ENCODE results near the gene BMI1.
"Not testable (repeated sequence)": the region's sequence is repeated elsewhere in the genome, so short reads cannot be mapped to it uniquely, and the experiment has no call there.

BMI1 gene
- 39.6 to 41.9 reads per million in 2 donors for total RNA-seq

DNA sequence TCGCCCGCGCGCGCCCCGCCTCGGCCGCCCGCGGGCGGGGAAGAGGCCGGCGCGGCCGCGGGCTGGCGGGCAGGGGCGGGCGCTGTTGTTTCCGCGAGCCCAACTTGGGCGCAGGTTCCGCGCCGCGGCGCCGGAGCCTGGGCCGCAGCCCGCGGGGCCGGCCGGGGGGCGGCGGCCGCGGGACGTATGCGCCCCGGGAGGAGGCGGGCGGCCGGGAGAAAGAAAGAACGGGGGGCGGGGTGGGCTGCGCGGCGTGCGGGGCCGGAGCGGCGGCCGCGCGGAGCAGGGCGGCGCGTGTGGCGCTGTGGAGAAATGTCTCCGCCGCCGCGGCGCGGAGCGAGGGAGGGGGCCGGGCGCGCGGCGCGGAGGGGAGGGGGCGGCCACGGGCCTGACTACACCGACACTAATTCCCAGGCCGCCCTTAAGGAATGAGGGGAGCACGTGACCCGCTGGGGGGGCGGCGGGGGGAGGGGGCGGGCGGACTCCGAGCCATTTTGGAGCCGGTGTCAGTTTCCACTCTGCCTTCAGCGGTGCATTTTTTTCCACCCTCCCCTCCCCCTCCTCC lies at the start of gene BMI1:
Gene BMI1, plus strand, starts transcription at position 509 of the 565 bp plus-strand sequence. CDS start 5,351 bp downstream, outside the sequence.
- peak; percentile 56 for DNase-seq

DNA sequence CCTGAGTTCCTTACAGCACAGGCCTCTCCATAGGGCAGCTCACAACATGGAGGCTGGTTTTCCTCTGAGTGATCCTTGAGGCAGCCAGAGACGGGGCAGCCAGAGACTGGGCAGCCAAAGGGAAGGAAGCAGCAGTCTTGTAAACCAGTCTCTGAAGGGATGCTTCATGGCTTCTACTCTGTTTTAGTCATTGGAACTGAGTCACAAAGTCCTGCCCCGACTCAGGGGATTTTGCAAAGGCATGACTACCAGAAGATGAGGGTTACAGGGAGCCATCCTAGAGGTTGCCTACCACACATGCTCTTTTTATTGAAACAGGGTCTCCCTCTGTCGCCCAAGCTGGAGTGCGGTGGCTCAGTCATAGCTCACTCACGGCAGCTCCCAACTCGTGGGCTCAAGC lies 49.1 kb upstream of the BMI1 start:
- DNase-seq = no peak

DNA sequence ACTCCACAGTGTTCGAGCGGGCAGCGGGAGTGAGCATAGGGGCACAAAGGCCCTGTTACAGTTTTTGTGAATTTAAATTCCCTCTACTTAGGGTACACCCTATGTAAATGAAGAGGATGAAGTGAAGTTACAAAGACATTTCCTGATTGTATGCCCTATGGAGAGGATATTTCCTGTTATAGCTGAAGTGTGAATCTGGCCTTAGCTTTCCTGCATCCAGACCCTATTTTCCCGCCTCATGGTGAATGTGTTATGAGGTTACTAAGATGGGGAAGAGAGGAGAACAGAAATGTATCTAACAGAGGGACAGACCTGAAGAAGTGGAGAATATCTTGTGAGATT lies 42.5 kb upstream of the BMI1 start:
- DNase-seq = no peak

DNA sequence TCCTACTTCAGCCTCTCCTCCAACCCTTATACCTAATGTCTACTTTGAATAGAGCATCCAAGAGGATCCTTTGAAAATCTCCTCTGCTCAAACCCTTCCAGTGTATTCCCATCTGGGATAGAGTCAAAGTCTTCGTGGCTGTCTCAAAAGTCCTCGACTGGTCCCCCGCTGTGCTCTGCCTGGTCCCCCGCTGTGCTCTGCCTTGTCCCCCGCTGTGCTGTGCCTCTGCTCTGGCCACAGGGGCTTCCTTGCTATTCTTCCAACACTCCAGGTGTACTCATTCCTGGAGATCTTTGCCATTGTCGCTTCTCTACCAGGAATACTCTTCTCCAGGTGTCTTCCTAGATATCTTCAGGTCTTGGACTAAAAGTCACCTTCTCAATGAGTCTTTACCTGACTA lies 40.8 kb upstream of the BMI1 start:
- DNase-seq = no peak

GRCh38 chr10:22285130-22285529 lies 35.8 kb upstream of the BMI1 start:
- no peak for DNase-seq

DNA sequence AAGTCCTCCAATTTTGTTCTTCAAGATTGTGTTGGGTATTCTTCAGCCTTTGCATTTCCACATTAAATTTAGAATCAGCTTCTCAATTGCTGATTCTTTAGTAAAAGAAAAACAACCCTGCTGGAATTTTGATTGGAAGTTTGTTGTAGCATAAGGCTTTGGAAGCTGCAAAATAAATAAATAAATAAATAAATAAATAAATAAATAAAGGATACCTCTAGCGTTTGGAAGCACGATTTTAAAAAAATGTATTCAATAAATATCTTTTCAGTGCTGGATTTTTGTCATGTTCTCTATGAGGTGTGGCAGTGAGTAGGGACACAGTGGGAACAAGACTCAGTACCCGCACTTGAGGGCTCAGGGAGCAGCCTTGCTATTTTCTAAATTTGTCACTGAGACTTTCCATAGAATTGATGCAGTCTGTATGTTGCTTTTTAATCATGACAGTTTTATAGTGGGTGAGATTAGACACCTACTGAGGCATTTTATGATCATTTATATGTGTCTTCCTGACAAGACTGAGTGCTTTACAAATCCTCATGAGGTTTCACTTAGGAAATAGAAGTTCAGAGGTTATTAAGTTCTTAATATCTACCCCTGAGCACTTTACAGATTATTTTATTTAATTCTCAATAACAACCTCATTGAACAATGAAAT lies 27.0 kb upstream of the BMI1 start:
- DNase-seq = no peak

- no peak for DNase-seq
Observed at GRCh38 chr10:22294694-22295093, 26.2 kb upstream of the BMI1 start.

DNA sequence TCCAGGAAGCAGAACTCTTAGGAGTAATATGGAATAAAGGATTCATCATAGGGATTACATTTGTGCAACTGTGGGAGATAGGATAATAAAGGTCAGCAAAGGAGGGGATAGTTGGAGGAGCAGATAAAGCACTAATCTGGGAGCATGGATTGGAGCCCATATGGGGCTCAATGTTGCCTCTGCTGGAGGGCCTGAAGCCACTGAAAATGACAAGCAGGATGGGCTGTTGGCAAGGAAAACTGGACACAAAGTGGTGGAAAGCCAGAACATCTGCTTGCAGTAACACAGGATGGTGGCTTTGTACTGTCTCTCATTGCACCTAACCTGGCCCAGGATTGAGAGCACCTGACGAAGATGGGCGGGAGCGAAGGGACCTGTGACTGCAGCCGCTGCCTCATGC lies 19.7 kb upstream of the BMI1 start:
- no peak for DNase-seq

- DNase-seq = no peak
Observed at GRCh38 chr10:22303461-22303860, 17.4 kb upstream of the BMI1 start.

DNA sequence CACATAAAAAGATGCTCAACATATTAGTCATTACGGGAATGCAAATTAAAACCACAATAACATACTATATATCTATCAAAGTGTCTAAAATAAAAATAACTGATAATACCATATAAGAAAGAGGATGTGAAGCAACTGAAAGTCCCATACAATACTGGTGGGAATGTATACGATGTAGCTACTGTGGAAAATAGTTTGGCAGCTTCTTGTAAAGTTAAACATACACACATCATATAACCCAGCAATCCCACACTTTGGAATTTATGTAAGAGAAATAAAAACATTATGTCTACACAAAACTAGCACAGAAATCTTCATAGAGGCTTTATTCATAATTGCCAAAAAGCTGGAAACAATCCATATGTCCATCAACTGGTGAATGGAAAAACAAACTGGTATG lies 15.2 kb upstream of the BMI1 start:
- no peak for DNase-seq

DNA sequence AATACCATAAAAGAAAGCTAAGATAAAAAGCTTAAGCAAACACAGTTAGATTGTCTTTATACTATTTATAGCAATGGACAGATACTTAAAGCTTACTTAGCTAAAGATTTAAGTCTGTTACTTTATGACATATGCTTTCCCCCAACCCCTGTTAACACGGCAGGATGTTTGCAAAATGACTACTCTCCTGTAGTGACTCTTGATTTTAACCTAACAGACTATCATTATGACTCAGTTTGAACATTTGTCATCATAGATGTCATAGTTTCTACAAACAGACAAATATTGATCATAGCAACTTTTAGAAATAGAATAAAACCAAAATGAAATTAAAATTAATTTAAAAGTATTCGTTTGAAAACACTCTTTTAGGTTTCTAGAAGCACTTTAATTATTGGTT lies 12.5 kb upstream of the BMI1 start:
- no peak for DNase-seq

DNA sequence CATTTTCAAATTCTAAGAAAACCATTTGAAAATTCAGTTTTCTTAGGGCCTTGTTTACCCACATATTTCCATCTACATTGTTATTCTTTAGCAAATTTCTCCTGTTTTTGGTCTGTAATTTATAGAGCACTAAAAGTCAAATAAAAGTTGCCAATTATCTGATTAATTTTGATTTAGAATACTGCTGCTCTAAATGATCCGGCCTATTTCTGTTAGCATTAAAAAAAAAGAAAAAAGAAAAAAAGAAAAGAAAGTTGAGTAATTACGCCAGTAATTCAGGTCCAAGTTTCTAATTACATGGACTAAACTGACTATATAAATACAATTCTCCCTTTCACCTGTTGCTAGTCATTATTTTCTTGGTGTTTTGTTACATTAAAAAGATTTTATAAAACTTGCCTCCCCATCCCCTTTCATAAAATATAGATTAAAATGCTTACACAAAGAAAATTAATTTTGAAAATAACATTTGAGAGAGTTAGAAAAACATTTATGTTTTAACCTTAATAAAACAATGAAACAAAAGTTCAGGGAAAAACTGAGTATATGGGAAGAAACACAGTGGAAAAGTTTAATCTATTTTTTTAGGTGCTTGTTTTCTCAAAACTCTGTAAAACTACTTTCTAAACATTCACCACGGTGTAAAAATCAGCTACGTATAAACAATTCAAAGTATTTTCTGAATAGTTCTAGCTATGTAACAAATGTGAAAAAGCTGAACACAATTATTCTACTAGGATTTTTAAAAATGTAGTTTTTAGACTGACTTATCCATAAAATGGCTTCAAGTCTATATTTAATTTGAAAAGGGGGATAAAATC lies 11.5 kb upstream of the BMI1 start:
- DNase-seq = no peak

GRCh38 chr10:22310012-22310411 lies 10.9 kb upstream of the BMI1 start:
- DNase-seq = not testable (repeated sequence)

DNA sequence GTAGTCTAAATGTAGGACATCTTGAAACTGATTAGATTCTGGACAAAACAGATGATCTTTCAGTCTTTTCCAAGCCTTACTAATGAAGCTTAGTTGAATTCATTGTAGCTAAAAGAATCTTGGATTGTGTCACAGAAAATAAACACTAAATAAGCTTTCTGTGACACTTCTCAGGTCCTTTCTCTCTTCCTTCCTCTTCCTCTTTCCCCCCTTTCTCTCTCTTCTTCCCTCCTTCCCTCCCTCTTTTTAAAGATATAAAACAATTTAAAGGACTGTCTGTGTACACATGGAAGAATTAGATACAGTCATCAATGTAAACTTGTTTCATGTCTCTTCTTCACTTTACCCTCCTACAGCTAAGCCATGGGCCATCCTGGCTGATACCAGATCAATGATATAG lies 10.0 kb upstream of the BMI1 start:
- DNase-seq = no peak

DNA sequence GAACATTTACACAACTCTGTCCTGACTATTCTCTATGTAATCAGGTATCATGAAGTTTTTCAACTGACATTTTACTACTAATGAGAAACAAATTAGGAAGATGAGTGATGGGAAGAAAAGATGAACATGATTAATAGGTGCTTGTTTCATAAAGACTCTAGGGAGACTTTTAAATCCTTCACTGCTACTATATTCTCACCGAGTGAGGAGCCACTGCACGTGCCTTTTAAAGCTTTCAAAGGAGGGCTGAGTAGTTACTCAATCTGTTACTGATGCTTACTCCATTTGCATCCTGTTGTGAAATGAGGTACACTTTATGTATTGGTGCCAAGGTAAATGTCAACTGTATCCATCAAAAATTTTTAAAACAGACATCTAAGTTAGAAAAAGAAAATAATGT lies 6.0 kb upstream of the BMI1 start:
- no peak for DNase-seq

GRCh38 chr10:22315455-22316285 lies 5.2 kb upstream of the BMI1 start:
- no peak for DNase-seq

- DNase-seq = peak; percentile 68
Observed at GRCh38 chr10:22316286-22317075, 4.4 kb upstream of the BMI1 start, which contains the start of gene COMMD3. Gene COMMD3, plus strand, starts transcription at chr10:22316388. Its CDS starts 30 bp downstream, at chr10:22316418.

- DNase-seq = no peak
Observed at GRCh38 chr10:22317076-22317370, 3.9 kb upstream of the BMI1 start.

DNA sequence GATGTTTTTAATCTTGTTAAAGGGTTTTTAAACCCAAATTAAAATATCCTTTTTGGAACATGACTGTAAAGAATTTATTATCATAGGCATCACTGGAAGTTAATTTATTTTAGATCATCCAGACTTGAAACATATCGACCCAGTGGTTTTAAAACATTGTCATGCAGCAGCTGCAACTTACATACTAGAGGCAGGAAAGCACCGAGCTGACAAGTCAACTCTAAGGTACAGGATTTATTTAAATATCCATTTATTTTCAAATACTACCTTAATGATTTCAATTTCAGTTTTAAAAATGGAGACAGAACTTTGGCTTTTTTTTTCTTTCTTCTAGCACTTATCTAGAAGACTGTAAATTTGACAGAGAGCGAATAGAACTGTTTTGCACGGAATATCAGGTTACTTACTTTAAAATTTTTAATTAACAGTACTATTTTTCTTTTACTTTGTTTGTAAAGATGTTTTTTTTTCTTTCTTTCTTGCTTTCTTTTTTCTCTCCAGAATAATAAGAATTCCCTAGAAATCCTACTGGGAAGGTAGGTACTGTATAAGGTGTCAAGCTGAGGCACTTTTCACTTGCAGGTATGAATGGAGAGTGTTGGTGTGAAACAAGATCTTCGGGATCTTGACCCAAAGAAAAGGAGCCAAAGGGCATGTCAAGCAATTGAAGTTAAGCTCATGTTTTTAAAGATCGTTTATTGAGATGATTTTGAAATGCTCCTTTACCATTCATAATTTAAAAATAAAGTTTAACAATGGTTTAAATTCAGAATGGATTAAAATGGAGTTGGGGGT lies 2.9 kb upstream of the BMI1 start:
- DNase-seq = no peak

- DNase-seq = no peak
Observed at GRCh38 chr10:22318772-22319171, 2.1 kb upstream of the BMI1 start.

- DNase-seq = no peak
Observed at GRCh38 chr10:22319547-22319979, 1.3 kb upstream of the BMI1 start.
